Urinary bladder (tissue), 4 donors: Measurements from ENCODE around the gene FXYD7. TPM values are rescaled to one million over a fixed set of nuclear protein-coding genes. Genes with fewer than 3 reads are reported as not detected.

ENCODE experiments used
- DNase-seq: peaks from one replicate; pipeline ENCODE4 v3.0.0-alpha.2; 2015; ENCODE audit errors: extremely low spot score
- H3K27ac ChIP-seq: one replicate; pipeline ENCODE4 v1.5.1; 2013; ENCODE audit warnings: low read depth, mild to moderate bottlenecking, moderate library complexity
- H3K36me3 ChIP-seq: one replicate; pipeline ENCODE4 v1.6.1; 2013; ENCODE audit warnings: mild to moderate bottlenecking, moderate library complexity; ENCODE audit not compliant: insufficient read depth
- H3K4me1 ChIP-seq: one replicate; pipeline ENCODE4 v1.6.1; 2013; ENCODE audit warnings: mild to moderate bottlenecking, moderate library complexity; ENCODE audit not compliant: insufficient read depth
- H3K4me3 ChIP-seq: one replicate; pipeline ENCODE4 v1.5.1; 2013; ENCODE audit warnings: low read depth, low read length
- WGBS: extraction: QIAGEN DNeasy Blood & Tissue Kit; methylation state at CpG from one replicate; pipeline ENCODE4 v1.1.7; 2013; 5-methylcytosine and 5-hydroxymethylcytosine counted together
- polyA plus RNA-seq: library from polyadenylated mRNA; stranded (reverse); fragments of 200-250 nt; gene quantifications from one replicate; pipeline ENCODE4 v1.2.3, GENCODE V29; 2013
- total RNA-seq: library from RNA; depleted of rRNA; stranded (reverse); fragments of >200 nt; gene quantifications from one replicate; pipeline ENCODE4 v1.2.3, GENCODE V29; 2014
- donor health status: healthy with polysubstance abuse.
- donor health status: healthy.

FXYD7 gene
- total and polyA plus RNA-seq, 2 donors = 0.26 to 0.57 TPM

DNA sequence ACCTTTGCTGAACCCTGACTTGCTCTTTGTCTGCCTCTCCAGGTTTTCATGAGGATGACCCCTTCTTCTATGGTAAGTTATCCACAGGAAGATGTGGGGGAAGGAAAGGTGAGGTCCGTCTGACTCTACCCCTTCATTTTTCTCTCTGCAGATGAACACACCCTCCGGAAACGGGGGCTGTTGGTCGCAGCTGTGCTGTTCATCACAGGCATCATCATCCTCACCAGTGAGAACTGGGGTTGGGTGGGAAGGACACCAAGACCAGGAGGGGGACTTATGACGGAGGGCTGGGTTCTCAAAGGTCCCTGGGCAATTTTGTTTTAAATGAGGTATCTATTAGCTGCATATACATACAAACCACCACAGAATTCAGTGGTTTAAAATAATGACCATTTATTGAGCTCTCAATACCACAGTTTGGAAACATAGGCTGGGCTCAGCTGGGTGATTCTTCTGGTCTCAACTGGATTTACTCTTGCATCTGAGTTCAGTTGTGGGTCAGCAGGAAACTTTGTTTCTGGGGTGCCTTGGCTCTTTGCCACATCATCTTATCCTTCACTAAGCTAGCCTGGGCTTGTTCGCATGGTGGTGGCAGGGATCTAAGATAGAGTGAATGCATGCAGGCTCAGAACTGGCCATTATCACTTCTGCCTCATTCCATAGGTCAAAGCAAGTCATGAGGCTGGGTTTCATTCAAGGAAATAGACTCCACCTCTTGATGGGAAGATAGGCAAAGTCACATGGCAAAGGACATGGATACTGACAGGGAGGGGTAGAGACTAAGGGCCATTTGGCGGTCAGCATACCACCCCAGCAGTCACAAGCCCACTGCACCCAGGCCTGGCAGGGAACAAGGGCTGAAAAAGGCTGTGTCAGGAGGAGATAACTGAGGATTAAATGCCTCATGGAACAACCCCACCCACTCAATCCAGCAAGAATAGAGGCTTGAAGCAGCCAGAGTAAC, 23.3 kb downstream of the FXYD7 start:
- no peak overlapping the region for H3K27ac ChIP-seq
- 93% methylated on average over 7 of the region's 7 CpGs for WGBS
- no peak overlapping the region for H3K4me3 ChIP-seq
- no peaks in the 10 kb centered on the region for H3K4me1 ChIP-seq
- peaks cover 2% of the 10 kb centered on the region for H3K36me3 ChIP-seq
- DNase-seq = no peak

DNA sequence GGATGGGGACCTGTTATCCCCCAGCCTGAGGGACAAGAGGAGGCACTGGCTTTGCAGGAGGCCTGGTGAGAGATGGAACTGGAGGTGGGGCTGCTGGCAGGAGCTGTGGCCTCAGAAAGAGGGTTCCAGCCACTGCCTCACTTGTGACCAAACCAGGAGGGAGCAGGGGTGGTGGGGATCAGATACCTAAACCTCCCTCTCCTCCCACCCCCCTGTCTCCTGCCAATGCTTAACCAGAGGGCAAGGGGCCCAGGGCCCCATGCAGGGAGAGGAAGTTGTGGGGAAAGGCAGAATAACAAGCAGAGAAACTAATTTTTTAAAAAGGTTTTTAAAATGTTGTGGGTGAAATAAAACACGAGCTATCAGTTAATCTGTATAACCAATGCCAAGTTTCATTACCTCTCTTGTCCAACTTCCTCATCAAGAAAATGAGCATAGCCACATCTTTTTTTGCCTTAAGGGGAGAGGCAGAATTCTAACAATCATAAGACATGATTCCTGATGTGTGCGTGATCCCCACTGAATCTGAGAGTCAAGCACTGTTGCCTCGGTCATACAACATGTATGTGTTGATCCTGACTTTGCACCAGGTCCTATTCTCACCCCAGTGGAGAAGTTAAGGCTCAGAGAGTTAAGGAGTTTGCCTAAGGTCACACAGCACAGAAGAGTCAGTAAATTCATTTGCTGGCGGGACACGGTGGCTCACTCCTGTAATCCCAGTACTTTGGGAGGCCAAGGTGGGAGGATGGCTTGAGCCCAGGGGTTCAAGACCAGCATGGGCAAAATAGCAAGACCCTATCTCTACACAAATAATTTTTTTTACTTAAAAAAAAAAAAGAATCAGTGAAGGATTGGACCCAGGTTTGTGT, 24.4 kb downstream of the FXYD7 start:
- Histone ChIP-seq H3K4me3 (no peak overlapping the region), H3K36me3 (peaks cover 2% of the 10 kb centered on the region), H3K27ac (no peak overlapping the region), H3K4me1 (no peaks in the 10 kb centered on the region)
- no peak for DNase-seq
- WGBS = 80% methylated on average over 5 of the region's 5 CpGs

DNA sequence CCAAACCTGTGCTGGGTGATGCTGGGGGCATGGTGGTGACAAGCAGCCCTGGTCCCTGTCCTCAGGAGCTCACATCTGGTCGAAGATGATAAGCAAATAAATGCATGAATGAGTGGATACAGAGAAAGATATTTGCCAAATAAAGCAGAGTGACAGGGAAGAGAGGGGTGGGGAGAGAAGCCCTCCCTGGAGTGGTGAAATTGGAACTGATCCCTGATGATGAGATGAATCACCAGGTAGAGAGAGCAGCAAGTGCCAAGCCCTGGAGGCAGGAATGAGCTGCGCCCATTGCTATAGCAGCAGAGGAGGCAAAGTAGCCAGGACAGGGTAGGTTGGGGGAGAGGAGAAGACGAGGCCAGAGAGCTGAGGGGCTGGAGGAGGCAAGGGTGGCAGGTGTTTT, 25.1 kb downstream of the FXYD7 start:
- 74% methylated on average over 3 of the region's 3 CpGs for WGBS
- H3K27ac ChIP-seq = no peak overlapping the region
- no peaks in the 10 kb centered on the region for H3K4me1 ChIP-seq
- H3K36me3 ChIP-seq = no peaks in the 10 kb centered on the region
- H3K4me3 ChIP-seq = no peak overlapping the region
- no peak for DNase-seq

DNA sequence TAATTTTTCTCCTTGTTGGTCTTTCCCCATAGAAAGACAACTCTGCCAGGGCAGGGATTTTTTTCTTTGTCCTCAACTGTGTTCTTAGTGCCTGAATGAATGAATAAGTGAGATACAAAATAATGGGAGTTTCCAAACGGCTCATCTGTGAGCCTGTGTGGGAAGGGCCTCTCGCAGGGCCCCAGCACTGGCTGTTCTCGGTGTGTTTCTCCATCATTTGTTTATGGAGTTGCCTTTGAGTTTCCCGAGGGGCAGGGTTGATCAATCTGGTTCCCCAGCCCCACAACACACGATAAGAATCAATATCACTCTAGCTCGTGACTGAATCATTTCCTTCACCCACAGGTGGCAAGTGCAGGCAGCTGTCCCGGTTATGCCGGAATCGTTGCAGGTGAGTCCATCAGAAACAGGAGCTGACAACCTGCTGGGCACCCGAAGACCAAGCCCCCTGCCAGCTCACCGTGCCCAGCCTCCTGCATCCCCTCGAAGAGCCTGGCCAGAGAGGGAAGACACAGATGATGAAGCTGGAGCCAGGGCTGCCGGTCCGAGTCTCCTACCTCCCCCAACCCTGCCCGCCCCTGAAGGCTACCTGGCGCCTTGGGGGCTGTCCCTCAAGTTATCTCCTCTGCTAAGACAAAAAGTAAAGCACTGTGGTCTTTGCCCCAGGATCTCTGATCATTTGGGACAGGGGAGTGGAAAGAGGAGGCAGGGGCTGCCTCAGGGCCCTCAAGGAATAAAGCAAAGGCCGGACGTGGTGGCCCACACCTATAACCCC, 26.4 kb downstream of the FXYD7 start:
- no peaks in the 10 kb centered on the region for H3K4me1 ChIP-seq
- H3K27ac ChIP-seq = no peak overlapping the region
- H3K4me3 ChIP-seq = no peak overlapping the region
- no peak for DNase-seq
- H3K36me3 ChIP-seq = no peaks in the 10 kb centered on the region
- WGBS = 76% methylated on average over 18 of the region's 18 CpGs

DNA sequence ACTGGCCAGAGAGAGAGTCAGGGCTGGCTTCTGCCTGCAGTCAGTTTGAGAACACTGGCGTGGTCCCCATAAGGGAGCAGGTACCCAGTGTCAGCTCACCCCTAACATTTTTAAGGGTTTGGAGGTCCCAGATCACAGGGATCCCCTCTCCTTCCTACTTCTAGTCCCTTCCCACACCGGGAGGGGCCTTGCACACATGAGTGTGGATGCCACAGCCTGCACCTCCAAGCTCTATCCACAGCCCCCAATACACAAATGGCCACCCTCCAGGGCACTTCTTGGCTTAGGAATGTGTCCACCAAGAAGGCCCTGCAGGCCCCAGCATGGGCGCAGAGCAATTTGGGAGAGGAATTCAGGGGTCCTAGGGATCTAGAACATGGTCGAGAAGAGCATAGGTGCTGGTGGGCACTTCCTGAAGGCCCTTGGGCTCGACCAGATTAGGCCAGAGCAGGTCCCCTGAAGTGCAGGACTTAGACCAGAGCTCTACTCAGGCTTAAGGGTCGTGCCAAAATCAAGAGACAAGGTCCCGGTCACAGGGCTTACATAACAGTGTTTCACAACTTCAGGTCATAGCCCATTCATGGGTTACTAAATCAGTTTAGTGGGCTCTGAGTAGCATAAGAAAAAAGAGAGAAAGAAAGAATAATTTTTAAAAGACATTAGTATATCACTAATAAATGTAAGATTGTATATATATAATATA, 27.5 kb downstream of the FXYD7 start:
- H3K36me3 ChIP-seq = no peaks in the 10 kb centered on the region
- 80% methylated on average over 7 of the region's 7 CpGs for WGBS
- no peak overlapping the region for H3K4me3 ChIP-seq
- H3K4me1 ChIP-seq = no peaks in the 10 kb centered on the region
- no peak overlapping the region for H3K27ac ChIP-seq
- no peak for DNase-seq

DNA sequence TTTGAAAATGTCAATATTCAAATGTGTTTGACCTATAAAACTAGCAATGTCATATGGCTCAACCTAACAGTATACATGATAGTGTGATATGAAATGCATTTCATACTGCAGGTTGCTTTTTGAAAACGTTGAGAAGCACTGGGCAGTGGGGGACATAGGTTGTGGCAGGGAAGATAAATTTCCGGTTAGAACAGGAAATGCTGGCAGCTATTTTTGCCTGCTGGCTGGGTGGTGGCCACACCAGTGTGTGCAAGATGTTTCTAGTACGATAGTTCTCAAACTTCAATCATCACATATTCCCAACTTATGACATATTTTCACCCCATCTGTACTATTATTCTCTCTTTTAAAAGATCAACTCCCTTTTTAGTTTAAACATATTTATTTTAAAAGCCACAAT, 28.7 kb downstream of the FXYD7 start:
- no peak overlapping the region for H3K27ac ChIP-seq
- H3K4me3 ChIP-seq = no peak overlapping the region
- WGBS = 51% methylated on average over 3 of the region's 3 CpGs
- no peaks in the 10 kb centered on the region for H3K4me1 ChIP-seq
- no peaks in the 10 kb centered on the region for H3K36me3 ChIP-seq
- no peak for DNase-seq

DNA sequence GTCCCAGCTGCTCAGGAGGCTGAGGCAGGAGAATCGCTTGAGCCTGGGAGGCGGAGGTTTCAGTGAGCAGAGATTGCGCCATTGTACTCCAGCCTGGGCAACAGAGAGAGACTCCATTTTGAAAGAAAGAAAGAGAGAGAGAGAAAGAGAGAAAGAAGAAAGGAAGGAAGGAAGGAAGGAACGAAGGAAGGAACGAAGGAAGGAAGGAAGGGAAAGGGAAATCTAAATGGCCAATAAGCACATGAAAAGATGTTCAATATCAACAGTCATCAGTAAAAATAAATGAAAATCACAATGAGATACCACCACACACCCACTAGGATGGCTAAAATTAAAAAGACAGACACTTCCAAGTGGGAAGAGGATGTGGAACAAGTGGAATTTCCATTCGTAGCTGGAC, 31.2 kb downstream of the FXYD7 start:
- 93% methylated on average over 6 of the region's 6 CpGs for WGBS
- no peak for DNase-seq

DNA sequence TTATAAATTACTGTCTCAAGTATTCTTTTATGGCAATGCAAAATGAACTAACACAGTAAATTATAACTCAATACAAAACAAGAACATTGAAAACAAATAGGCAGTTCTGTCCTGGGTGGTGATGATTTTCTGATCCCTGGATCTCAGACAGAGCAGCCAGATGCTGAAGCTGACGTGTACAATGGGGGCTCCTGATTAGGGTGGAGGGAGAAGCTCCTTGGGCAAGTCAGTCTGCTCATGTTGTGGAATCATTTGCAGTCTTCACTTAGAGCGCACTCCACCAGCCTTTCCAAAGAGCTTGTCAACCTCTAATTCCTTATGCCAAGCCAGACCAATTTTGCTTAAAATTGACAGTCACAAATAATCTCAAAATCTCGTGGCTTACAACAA, 33.1 kb downstream of the FXYD7 start:
- WGBS = 62% methylated on average over 3 of the region's 3 CpGs
- no peaks in the 10 kb centered on the region for H3K36me3 ChIP-seq
- no peak overlapping the region for H3K27ac ChIP-seq
- no peaks in the 10 kb centered on the region for H3K4me1 ChIP-seq
- no peak overlapping the region for H3K4me3 ChIP-seq
- no peak for DNase-seq

More for the DNA sequence above, 31.2 kb downstream of the FXYD7 start:
- no peaks in the 10 kb centered on the region for H3K36me3 ChIP-seq
- no peaks in the 10 kb centered on the region for H3K4me1 ChIP-seq
- no peak overlapping the region for H3K4me3 ChIP-seq
- no peak overlapping the region for H3K27ac ChIP-seq

DNA sequence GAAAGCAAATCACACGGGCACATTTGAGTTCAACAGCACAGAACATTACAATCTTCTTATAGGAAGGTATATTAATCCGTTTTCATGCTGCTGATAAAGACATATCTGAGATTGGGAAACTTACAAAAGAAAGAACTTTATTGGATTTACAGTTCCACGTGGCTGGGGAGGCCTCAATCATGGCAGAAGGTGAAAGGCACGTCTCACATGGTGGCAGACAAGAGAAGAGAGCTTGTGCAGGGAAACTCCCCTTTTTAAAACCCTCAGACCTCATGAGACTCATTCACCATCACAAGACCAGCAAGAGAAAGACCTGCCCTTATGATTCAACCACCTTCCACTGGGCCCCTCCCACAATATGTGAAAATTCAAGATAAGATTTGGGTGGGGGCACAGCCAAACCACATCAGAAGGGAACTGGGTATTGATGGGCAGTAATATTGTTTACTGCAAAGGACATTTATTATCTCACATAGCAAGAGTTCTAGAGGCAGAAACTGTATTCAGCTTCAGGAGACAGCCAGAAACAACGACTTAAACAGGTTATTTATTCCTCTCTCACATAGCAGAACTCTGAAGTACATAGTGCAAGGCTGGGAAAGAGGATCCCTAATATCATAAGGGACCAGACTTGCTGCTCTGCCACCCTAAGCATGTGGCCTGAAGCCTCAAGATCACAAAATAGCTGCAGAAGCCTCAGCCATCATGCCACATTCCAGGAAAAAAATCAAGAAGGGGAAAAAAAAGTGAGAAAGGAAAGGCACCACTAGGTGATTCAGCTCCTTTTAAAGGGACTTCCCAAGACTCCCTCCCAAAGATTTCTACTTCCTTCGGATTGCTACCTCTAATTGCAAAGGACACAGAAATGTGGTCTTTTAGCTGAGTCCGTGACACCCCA, 34.6 kb downstream of the FXYD7 start:
- Histone ChIP-seq H3K4me1 (no peaks in the 10 kb centered on the region), H3K36me3 (no peaks in the 10 kb centered on the region), H3K4me3 (no peak overlapping the region), H3K27ac (no peak overlapping the region)
- no peak for DNase-seq
- 75% methylated on average over 7 of the region's 7 CpGs for WGBS

DNA sequence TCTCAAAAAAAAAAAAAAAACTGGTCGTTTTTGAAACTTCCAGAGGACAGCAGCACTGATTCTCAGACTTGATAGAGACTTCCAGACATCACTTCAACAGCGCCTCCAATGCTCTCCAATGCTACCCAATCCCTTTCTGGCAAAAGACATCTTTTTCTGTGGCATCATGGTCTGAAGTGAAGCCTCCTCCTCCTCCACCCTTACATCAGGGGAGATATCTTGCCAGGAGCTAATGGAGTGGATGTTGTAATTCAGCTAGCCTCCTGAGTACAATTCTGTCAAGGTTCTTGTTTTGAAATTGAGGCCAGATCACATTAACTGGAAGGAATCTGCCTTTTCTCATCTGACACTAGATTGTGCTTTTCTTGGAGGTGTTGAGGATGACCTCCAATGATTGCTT, 35.6 kb downstream of the FXYD7 start:
- Histone ChIP-seq H3K4me1 (no peaks in the 10 kb centered on the region), H3K36me3 (no peaks in the 10 kb centered on the region), H3K27ac (no peak overlapping the region), H3K4me3 (no peak overlapping the region)
- DNase-seq = no peak
- 57% methylated on average over 2 of the region's 2 CpGs for WGBS

DNA sequence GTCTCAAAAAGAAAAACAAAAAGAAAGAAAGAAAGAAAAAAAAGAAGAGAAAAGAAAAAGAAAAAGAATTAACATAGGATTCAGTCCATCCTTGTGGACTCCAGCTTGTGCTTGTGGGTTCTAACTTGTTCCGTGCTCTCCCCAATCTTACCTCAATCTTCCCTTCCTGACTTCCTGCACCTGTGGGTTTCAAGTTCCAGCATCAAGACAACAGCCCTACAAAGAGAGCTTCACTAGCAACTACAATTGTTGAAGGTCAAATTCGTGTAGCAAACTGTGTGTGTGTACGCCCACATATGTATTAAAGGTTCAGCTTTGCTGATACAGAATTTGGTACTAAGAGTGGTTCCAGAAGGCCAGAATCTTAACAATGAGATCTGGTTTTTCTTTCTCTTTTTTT, 36.8 kb downstream of the FXYD7 start:
- Histone ChIP-seq H3K4me3 (no peak overlapping the region), H3K36me3 (no peaks in the 10 kb centered on the region), H3K4me1 (no peaks in the 10 kb centered on the region), H3K27ac (no peak overlapping the region)
- 88% methylated on average over 3 of the region's 3 CpGs for WGBS
- DNase-seq = no peak

DNA sequence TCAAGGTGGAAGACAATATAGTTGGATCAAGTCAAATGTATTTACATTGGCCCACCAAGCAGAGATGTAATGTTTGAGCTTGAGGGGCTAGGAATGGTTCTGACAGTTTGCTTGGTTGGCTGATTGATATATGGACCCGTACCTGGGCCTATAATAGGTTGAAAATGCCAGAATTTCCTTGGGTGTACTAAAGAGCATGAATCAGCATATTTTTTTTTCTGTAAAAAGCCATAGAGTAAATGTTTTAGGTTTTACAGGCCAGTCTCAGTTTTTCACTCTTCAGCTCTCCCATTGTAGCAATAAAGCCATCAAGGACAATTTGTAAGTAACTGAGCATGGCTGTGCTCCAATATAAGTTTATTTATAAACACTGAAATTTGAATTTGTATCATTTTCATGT, 38.3 kb downstream of the FXYD7 start:
- H3K4me1 ChIP-seq = no peaks in the 10 kb centered on the region

More for the DNA sequence above, 38.3 kb downstream of the FXYD7 start:
- Histone ChIP-seq H3K27ac (no peak overlapping the region), H3K36me3 (no peaks in the 10 kb centered on the region), H3K4me3 (no peak overlapping the region)
- no peak for DNase-seq
- 77% methylated on average over 1 of the region's 1 CpG for WGBS
